Measurements from ENCODE around the gene NACC1.

DNA sequence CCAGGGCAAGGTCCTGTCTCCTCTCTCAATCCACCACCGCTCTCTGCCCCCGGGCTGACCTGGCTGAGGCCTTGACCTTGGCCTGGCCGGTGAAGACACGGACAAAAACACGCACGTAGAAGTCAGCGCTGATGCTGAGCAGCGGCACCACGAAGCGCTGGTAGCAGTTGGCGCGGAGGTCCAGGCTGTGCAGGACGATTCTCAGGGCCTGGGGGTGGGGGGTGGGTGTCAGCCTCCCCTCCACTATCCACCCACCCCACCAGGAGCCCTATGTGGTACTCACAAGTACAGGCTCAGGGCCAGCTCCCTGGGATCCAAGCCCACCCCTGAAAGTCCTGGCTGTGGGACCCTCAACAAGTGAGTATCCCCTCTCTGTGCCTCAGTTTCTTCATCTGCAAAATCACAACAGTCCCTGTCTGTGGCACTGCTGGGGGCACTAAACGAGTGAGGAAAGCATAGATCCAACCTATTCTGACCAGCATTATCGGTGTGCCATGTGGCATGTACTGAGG lies 7.9 kb upstream of the NACC1 start:
- TF ChIP-seq EP300 (IDR thresholded peaks at IDR 0.05; ENCODE audit: borderline replicate concordance) (no peak), YY1 (IDR thresholded peaks at IDR 0.05; ENCODE audit: low read depth) (no peak), FOXM1 (IDR thresholded peaks at IDR 0.05; ENCODE audit: borderline replicate concordance, low read depth) (no peak)
